Activated T-cell treated with anti-CD3 and anti-CD28 coated beads for 24 hours (primary cell): ENCODE data around the gene HOXA13.

Experiments used
- DNase-seq: peaks from one replicate; pipeline ENCODE4 v3.0.0-alpha.2; 2020; ENCODE audit warnings: low read depth

Gene HOXA13

GRCh38 chr7:27192546-27193334 lies 7.2 kb downstream of the HOXA13 start:
- DNase-seq = no peak

DNA sequence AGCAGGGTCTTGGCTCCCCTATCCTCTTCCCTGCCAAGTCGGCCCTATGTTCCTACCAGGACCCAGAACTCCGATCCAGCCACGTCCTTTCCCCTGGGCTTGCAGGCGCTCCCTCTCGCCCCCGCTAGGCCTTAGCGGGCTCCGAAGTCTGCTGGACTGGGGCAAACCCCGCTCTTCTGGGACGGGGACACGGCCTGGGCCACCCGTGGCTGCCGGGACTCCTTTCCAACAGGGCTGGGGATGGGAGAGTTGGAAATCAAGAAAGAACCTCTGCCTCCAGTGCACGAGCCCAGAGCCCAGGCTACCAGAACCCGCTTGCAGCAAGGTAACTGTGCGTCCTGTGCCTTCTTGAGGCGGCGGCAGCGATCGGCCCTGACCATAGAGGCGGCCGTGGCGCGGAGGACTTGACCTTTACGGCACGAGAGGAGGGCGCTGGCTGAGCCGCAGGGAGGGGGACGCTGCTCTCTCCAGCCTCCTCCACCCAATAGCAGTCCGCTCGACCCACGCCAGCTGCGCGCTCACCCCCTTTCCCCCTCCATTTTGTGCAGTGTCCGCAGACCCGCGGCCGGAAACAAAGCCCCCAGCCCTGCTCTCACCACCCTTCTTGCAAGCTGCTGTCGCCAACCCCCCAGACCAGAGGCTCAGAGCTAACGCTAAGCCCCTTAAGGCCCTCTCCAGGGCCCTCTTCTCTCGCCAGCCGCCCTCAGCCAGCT lies 7.9 kb downstream of the HOXA13 start:
- no peak for DNase-seq

- no peak for DNase-seq
Observed at GRCh38 chr7:27191161-27191731, 8.6 kb downstream of the HOXA13 start.

DNA sequence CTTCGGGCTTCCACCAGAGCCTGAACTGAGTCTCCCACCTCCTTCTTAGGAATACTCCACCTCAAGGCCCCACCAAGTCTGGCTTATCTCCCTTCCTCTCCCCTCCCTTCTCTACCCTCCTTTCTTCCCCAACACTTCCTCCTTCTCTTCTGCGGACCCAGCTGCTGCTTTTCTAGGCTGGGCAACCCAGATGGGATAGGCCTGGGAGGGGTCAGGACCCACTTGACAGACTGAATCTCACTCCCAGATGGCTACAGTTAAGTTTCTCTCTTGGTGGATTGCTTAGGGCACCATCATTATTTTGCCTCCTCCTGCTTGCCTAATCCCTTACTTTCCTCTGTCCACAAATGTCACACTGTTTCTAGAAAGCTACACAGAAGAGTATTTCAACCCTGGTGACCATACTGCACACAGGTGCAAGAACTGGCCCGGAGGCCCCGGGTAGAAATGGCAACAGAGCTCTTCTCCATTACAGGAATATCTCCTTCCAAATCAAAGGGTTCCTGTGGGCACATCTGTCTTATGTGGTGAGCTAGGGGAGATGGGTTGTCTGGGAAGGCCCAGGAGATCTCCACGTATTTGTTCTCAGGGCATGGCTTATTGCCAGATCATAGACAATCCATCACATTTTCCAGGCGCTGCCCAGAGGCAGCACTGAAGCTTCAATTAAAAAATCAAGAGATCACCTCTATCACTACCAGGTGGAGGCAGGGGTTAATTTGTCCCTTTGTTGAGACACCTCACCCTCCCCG lies 9.7 kb downstream of the HOXA13 start:
- DNase-seq = no peak

- DNase-seq = no peak
Observed at GRCh38 chr7:27189295-27189996, 10.4 kb downstream of the HOXA13 start.

DNA sequence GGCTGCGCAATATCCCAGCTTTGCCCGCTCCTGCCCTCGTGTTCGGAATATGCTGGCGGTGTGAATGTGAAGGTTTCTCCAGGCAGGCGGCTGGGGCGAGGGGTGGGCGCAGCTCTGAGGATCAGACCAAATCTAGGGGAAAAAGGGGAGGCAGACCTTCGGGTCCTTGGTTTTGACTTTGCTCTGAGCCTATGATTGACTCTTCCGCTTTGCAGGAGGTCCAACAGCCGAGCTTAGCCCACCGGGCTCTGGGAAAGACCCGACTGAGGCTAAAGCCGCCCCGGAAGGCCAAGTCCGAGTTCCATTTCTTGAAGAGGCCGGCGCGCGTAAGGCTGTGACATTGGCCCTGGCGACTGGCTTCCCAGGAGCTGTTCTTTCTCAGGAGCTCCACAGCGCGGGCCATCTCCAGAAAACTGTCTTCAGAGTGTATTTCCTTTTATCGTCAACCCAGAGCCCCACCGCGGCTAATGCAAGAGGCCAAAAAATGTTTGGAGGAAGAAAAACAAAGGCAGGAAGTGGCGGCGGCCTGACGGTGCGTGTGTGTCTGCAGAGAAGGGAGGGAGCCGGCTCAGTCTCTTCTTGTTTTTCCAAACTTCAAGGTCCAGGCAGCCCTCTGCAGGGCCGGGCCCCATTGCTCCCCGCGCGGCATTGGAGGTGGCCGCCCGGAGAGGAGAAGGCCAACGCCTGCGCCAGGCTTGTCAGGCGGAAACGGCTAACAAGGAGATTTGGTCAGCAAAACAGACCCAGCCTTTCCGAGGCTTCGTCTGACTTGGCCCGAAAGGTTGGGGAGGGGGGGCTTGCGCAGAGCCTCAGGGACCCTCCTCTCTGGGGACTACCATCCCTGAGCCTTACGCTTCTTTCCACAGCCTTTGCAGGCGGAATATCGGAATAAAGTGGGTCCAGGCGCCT lies 11.3 kb downstream of the HOXA13 start:
- DNase-seq = no peak

GRCh38 chr7:27187475-27188385 lies 12.2 kb downstream of the HOXA13 start:
- DNase-seq = no peak

- no peak for DNase-seq
Observed at GRCh38 chr7:27186668-27187474, 13.0 kb downstream of the HOXA13 start.

GRCh38 chr7:27185854-27186667 lies 13.8 kb downstream of the HOXA13 start:
- DNase-seq = no peak

- DNase-seq = no peak
Observed at GRCh38 chr7:27185013-27185853, 14.7 kb downstream of the HOXA13 start, which contains the start of gene HOXA11. Gene HOXA11, minus strand, starts transcription at chr7:27185232. Its CDS starts 88 bp downstream, at chr7:27185144.

- DNase-seq = no peak
Observed at GRCh38 chr7:27184337-27185012, 15.4 kb downstream of the HOXA13 start.

DNA sequence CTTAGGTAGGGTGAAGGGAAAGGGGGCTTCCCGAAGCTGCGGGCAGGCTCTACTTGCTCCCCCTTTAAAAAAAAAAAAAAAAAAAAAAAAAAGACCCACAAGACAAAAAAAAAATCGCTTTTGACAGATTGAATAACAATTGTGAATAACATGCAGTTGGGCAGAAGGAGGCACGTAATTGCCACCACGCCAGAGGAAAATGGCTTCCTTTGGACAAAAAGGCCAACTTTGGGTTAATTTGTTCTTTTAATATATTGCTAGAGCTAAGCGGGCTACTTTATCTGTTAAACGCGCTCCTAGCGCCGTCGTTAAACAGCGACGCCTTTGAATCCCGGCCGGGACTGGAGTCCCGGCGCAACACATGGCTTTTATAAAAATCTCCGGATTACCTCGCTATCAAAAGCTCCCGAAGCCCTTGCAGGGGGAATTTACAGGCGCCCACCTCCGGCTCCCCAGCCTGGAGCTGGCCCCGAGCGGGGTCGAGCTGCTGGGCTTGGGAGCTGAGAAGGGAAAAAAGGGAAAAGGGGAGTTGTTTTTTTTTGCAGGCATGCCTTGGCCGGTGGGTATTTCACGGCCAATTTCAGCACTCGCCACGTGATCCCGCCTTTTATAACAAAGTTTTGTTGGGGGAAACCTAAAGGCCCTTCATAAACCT lies 16.1 kb downstream of the HOXA13 start:
- DNase-seq = no peak

GRCh38 chr7:27182861-27183681 lies 16.8 kb downstream of the HOXA13 start:
- no peak for DNase-seq

GRCh38 chr7:27182285-27182841 lies 17.5 kb downstream of the HOXA13 start:
- DNase-seq = no peak
